A549 (cell line): Measurements from ENCODE around the gene INSYN1.

Source experiments
- CBX2 ChIP-seq: fragments of 200-600 bp; sonication (generic); IDR thresholded peaks from 2 replicates; pipeline ENCODE4 v1.6.1; 2016; ENCODE audit warnings: low read depth, mild to moderate bottlenecking, borderline replicate concordance
- HMGXB4 ChIP-seq: fragments of 250-450 bp; sonication (Bioruptor Pico); IDR thresholded peaks from 2 replicates; pipeline ENCODE4 v1.5.0; 2021; ENCODE audit warnings: mild to moderate bottlenecking, moderate library complexity, borderline replicate concordance
- HOXB13 ChIP-seq: fragments of 250-450 bp; sonication (Bioruptor Pico); IDR thresholded peaks from 2 replicates; pipeline ENCODE4 v1.5.0; 2020; ENCODE audit warnings: low read depth, mild to moderate bottlenecking, moderate library complexity
- PBX3 ChIP-seq: IDR thresholded peaks from 2 replicates; pipeline ENCODE4 v1.6.1; 2012
- POLR2A ChIP-seq: IDR thresholded peaks from 2 replicates; pipeline ENCODE4 v1.6.1; 2012; ENCODE audit warnings: mild to moderate bottlenecking, low read length
- RAD21 ChIP-seq, 2 experiments: fragments of >200 bp in 1 of 2; sonication (Bioruptor Twin) in 1 of 2; formaldehyde crosslinking in 1 of 2; IDR thresholded peaks in 1 of 2; conservative IDR thresholded peaks in 1 of 2; 2 replicates in 1 of 2; 3 replicates in 1 of 2; pipeline ENCODE4 v1.6.1; 2012 to 2018; ENCODE audit warnings: inconsistent platforms in 1 of 2
- TP53 ChIP-seq: fragments of 250-450 bp; sonication (Bioruptor Pico); IDR thresholded peaks from 2 replicates; pipeline ENCODE4 v1.5.0; 2021; ENCODE audit warnings: mild to moderate bottlenecking, moderate library complexity
- TF ChIP-seq, protein P1 (sequence below): fragments of >200 bp; sonication (Bioruptor Twin); formaldehyde crosslinking; IDR thresholded peaks from 3 replicates; pipeline ENCODE4 v1.5.1; 2016
- TF ChIP-seq, protein P2 (sequence below): fragments of 200-600 bp; sonication (generic); IDR thresholded peaks from 2 replicates; pipeline ENCODE4 v1.6.1; 2016; ENCODE audit warnings: antibody characterized with exemption, mild to moderate bottlenecking, moderate library complexity
- TF ChIP-seq, protein P3 (sequence below): fragments of 450-650 bp; IDR thresholded peaks from 2 replicates; pipeline ENCODE4 v1.6.1; 2014; ENCODE audit warnings: antibody characterized with exemption

GRCh38 chr15:73750951-73751350 is 2.2 kb downstream of the INSYN1 start:
- TF ChIP-seq POLR2A, result no peak
- TF ChIP-seq HMGXB4 (CRISPR knock-in tag), result no peak
- TF ChIP-seq, protein P1, sequence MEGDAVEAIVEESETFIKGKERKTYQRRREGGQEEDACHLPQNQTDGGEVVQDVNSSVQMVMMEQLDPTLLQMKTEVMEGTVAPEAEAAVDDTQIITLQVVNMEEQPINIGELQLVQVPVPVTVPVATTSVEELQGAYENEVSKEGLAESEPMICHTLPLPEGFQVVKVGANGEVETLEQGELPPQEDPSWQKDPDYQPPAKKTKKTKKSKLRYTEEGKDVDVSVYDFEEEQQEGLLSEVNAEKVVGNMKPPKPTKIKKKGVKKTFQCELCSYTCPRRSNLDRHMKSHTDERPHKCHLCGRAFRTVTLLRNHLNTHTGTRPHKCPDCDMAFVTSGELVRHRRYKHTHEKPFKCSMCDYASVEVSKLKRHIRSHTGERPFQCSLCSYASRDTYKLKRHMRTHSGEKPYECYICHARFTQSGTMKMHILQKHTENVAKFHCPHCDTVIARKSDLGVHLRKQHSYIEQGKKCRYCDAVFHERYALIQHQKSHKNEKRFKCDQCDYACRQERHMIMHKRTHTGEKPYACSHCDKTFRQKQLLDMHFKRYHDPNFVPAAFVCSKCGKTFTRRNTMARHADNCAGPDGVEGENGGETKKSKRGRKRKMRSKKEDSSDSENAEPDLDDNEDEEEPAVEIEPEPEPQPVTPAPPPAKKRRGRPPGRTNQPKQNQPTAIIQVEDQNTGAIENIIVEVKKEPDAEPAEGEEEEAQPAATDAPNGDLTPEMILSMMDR, result no peak
- TF ChIP-seq, protein P2, sequence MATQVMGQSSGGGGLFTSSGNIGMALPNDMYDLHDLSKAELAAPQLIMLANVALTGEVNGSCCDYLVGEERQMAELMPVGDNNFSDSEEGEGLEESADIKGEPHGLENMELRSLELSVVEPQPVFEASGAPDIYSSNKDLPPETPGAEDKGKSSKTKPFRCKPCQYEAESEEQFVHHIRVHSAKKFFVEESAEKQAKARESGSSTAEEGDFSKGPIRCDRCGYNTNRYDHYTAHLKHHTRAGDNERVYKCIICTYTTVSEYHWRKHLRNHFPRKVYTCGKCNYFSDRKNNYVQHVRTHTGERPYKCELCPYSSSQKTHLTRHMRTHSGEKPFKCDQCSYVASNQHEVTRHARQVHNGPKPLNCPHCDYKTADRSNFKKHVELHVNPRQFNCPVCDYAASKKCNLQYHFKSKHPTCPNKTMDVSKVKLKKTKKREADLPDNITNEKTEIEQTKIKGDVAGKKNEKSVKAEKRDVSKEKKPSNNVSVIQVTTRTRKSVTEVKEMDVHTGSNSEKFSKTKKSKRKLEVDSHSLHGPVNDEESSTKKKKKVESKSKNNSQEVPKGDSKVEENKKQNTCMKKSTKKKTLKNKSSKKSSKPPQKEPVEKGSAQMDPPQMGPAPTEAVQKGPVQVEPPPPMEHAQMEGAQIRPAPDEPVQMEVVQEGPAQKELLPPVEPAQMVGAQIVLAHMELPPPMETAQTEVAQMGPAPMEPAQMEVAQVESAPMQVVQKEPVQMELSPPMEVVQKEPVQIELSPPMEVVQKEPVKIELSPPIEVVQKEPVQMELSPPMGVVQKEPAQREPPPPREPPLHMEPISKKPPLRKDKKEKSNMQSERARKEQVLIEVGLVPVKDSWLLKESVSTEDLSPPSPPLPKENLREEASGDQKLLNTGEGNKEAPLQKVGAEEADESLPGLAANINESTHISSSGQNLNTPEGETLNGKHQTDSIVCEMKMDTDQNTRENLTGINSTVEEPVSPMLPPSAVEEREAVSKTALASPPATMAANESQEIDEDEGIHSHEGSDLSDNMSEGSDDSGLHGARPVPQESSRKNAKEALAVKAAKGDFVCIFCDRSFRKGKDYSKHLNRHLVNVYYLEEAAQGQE, result no peak
- TF ChIP-seq, protein P3, sequence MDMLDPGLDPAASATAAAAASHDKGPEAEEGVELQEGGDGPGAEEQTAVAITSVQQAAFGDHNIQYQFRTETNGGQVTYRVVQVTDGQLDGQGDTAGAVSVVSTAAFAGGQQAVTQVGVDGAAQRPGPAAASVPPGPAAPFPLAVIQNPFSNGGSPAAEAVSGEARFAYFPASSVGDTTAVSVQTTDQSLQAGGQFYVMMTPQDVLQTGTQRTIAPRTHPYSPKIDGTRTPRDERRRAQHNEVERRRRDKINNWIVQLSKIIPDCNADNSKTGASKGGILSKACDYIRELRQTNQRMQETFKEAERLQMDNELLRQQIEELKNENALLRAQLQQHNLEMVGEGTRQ, result no peak
- no peak for TF ChIP-seq HOXB13
- no peak for TF ChIP-seq CBX2
- TF ChIP-seq TP53, result no peak
- no peak for TF ChIP-seq RAD21 (conservative IDR thresholded peaks at IDR 0.05 in 1 of 2, IDR thresholded peaks at IDR 0.05 in 1 of 2)
- no peak for TF ChIP-seq PBX3
